Keratinocyte (primary cell): Measurements from ENCODE around the gene KLHL29.

ENCODE experiments used
- EZH2 ChIP-seq: IDR thresholded peaks from one replicate; pipeline ENCODE4 v1.6.1; 2012; ENCODE audit warnings: inconsistent platforms, mild to moderate bottlenecking, low read length, moderate library complexity
- TF ChIP-seq, protein P1 (sequence below), 3 experiments: IDR thresholded peaks in 1 of 3; conservative IDR thresholded peaks in 1 of 3; optimal IDR thresholded peaks in 1 of 3; 2 replicates in 2 of 3; 3 replicates in 1 of 3; pipeline versions ENCODE3 to v1.5.1; 2011; ENCODE audit warnings: low read length in 3 of 3, mild to moderate bottlenecking in 3 of 3, moderate library complexity in 2 of 3, control low read depth in 1 of 3, inconsistent platforms in 1 of 3; ENCODE audit not compliant: insufficient read depth in 2 of 3; ENCODE audit errors: extremely low read depth in 1 of 3

DNA sequence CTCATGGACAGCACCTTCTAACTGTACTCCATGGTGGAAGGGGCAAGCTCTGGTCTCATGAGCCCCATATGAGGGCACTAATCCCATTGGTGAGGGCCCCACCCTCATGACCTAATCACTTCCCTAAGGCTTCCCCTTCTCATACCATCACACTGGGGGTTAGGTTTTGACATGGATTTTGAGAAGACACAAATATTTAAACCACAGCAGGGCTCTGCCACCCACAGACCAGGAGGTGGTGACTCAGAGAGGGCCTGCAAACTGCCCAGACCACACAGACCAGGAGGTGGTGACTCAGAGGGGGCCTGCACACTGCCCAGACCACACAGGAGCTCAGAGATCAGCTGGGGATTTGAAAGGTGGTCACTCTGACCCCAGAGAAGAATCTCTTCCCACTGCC lies 222.0 kb downstream of the KLHL29 start:
- TF ChIP-seq, protein P1, sequence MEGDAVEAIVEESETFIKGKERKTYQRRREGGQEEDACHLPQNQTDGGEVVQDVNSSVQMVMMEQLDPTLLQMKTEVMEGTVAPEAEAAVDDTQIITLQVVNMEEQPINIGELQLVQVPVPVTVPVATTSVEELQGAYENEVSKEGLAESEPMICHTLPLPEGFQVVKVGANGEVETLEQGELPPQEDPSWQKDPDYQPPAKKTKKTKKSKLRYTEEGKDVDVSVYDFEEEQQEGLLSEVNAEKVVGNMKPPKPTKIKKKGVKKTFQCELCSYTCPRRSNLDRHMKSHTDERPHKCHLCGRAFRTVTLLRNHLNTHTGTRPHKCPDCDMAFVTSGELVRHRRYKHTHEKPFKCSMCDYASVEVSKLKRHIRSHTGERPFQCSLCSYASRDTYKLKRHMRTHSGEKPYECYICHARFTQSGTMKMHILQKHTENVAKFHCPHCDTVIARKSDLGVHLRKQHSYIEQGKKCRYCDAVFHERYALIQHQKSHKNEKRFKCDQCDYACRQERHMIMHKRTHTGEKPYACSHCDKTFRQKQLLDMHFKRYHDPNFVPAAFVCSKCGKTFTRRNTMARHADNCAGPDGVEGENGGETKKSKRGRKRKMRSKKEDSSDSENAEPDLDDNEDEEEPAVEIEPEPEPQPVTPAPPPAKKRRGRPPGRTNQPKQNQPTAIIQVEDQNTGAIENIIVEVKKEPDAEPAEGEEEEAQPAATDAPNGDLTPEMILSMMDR (optimal IDR thresholded peaks at IDR 0.05 in 1 of 3, IDR thresholded peaks at IDR 0.05 in 1 of 3, conservative IDR thresholded peaks at IDR 0.05 in 1 of 3; ENCODE audit: extremely low read depth in 1 of 3, insufficient read depth in 2 of 3, low read length in 3 of 3), result no peak
- TF ChIP-seq EZH2, result no peak
